Lung (tissue), 12 donors: Measurements from ENCODE around the gene FBXO42. TPM values are rescaled to one million over a fixed set of nuclear protein-coding genes. Genes with fewer than 3 reads are reported as not detected.

ENCODE experiments used
- ATAC-seq: fragments of 200-7000 bp; cut with Tn5 transposase; one replicate; pipeline ENCODE4 v1.9.1; 2020; ENCODE audit warnings: moderate number of reproducible peaks; ENCODE audit not compliant: insufficient read depth, low FRiP score
- DNase-seq, 3 donors: peaks; one replicate each; pipeline ENCODE4 v3.0.0-alpha.2; 2013 to 2017
- H3K27ac ChIP-seq, 2 donors: one replicate each; pipeline ENCODE4 v1.5.1; 2013; ENCODE audit warnings: mild to moderate bottlenecking in 2 of 2, moderate library complexity in 2 of 2, control low read depth in 1 of 2, inconsistent platforms in 1 of 2, low read depth in 1 of 2, low read length in 1 of 2
- H3K27me3 ChIP-seq, 3 donors: one replicate each; pipeline ENCODE4 v1.5.1; 2013; ENCODE audit warnings: low read length in 2 of 3; ENCODE audit not compliant: control insufficient read depth in 3 of 3, insufficient read depth in 3 of 3
- H3K36me3 ChIP-seq, 4 donors: one replicate each; pipeline ENCODE4 v1.5.1; 2013; ENCODE audit warnings: low read length in 4 of 4, mild to moderate bottlenecking in 1 of 4, moderate library complexity in 1 of 4; ENCODE audit not compliant: control insufficient read depth in 4 of 4, insufficient read depth in 4 of 4
- H3K4me1 ChIP-seq, 5 donors: one replicate each; pipeline ENCODE4 v1.5.1; 2013; ENCODE audit warnings: low read length in 5 of 5, mild to moderate bottlenecking in 2 of 5, moderate library complexity in 1 of 5; ENCODE audit not compliant: control insufficient read depth in 5 of 5, insufficient read depth in 5 of 5
- H3K4me3 ChIP-seq: one replicate; pipeline ENCODE4 v1.5.1; 2013; ENCODE audit warnings: mild to moderate bottlenecking, control low read depth, moderate library complexity
- H3K9ac ChIP-seq, 2 donors: one replicate each; pipeline ENCODE4 v1.5.1; 2013; ENCODE audit warnings: low read length in 2 of 2, control low read depth in 1 of 2; ENCODE audit not compliant: insufficient read depth in 1 of 2
- H3K9me3 ChIP-seq, 4 donors: one replicate each; pipeline ENCODE4 v1.5.1; 2013; ENCODE audit warnings: low read length in 3 of 4, mild to moderate bottlenecking in 1 of 4, moderate library complexity in 1 of 4; ENCODE audit not compliant: control insufficient read depth in 4 of 4, insufficient read depth in 3 of 4
- CTCF ChIP-seq: IDR thresholded peaks from 2 replicates; pipeline ENCODE4 v1.5.1; 2012; ENCODE audit warnings: mild to moderate bottlenecking; ENCODE audit errors: control extremely low read depth, extremely low read depth
- WGBS, 2 donors: extraction: QIAGEN DNeasy Blood & Tissue Kit; methylation state at CpG; one replicate each; pipeline ENCODE4 v1.1.7; 2013; 5-methylcytosine and 5-hydroxymethylcytosine counted together
- polyA plus RNA-seq, 2 donors: library from polyadenylated mRNA; stranded (reverse); fragments of 200-250 nt; gene quantifications; one replicate each; pipeline ENCODE4 v1.2.1, GENCODE V29; 2013
- total RNA-seq, 2 donors: library from RNA; depleted of rRNA in 1 of 2; stranded (reverse); fragments of >200 nt in 1 of 2; gene quantifications; one replicate each; pipeline ENCODE4 v1.2.1, GENCODE V29; 2014 to 2021
- donor health status: control.
- donor health status: control.
- donor health status: Bipolar disorder and iron deficiency.
- donor health status: healthy.
- donor health status: DM: yes; HTN: yes; CAD: no.

The FBXO42 gene
- total and polyA plus RNA-seq, 4 donors, result 7.3 to 28.6 (median 14.8) TPM

- Histone ChIP-seq H3K36me3 (no peaks in the 10 kb centered on the region), H3K9me3 (no peaks in the 10 kb centered on the region), H3K4me3 (no peak overlapping the region), H3K27ac (no peak overlapping the region), H3K9ac (no peak overlapping the region), H3K4me1 (peaks cover 0 to 27% (median 2%) of the 10 kb centered on the region in 5 donors), H3K27me3 (no peaks in the 10 kb centered on the region)
- DNase-seq (peak in 1 of 3 donors; percentile 43), ATAC-seq (no peak)
- WGBS, 2 donors, result 72 to 80% methylated on average over 9 to 11 of the region's 11 CpGs
- no peak for TF ChIP-seq CTCF
Observed at GRCh38 chr1:16209847-16210407, 142.4 kb downstream of the FBXO42 start.

GRCh38 chr1:16209132-16209846 lies 143.0 kb downstream of the FBXO42 start:
- DNase-seq, result no peak
- H3K9ac ChIP-seq, result no peak overlapping the region
- H3K4me3 ChIP-seq, result no peak overlapping the region
- no peak for TF ChIP-seq CTCF
- 78 to 82% methylated on average over 9 of the region's 9 CpGs for WGBS, 2 donors
- peaks cover 0 to 27% (median 2%) of the 10 kb centered on the region in 5 donors for H3K4me1 ChIP-seq
- no peaks in the 10 kb centered on the region for H3K9me3 ChIP-seq
- H3K36me3 ChIP-seq, result no peaks in the 10 kb centered on the region
- ATAC-seq, result no peak
- no peak overlapping the region for H3K27ac ChIP-seq
- H3K27me3 ChIP-seq, result no peaks in the 10 kb centered on the region

- Histone ChIP-seq H3K27ac (no peak overlapping the region), H3K4me3 (no peak overlapping the region), H3K4me1 (peaks cover 0 to 27% (median 2%) of the 10 kb centered on the region in 5 donors), H3K9ac (no peak overlapping the region), H3K27me3 (no peaks in the 10 kb centered on the region), H3K36me3 (no peaks in the 10 kb centered on the region), H3K9me3 (no peaks in the 10 kb centered on the region)
- TF ChIP-seq CTCF, result no peak
- ATAC-seq (no peak), DNase-seq (no peak)
- 84 to 93% methylated on average over 13 of the region's 13 CpGs for WGBS, 2 donors
Observed at GRCh38 chr1:16208270-16208987, 143.9 kb downstream of the FBXO42 start.
